GM18909 (cell line): ENCODE data around the gene MARVELD1.

Experiments
- ATAC-seq: cut with Tn5 transposase; IDR thresholded peaks from one replicate; pipeline ENCODE4 v1.9.1; 2021; ENCODE audit warnings: mild to moderate bottlenecking; ENCODE audit not compliant: unreplicated experiment, poor library complexity

MARVELD1 gene

GRCh38 chr10:97747573-97747972, 34.0 kb downstream of the MARVELD1 start:
- no peak for ATAC-seq

GRCh38 chr10:97748116-97748515, 34.6 kb downstream of the MARVELD1 start:
- ATAC-seq = no peak

DNA sequence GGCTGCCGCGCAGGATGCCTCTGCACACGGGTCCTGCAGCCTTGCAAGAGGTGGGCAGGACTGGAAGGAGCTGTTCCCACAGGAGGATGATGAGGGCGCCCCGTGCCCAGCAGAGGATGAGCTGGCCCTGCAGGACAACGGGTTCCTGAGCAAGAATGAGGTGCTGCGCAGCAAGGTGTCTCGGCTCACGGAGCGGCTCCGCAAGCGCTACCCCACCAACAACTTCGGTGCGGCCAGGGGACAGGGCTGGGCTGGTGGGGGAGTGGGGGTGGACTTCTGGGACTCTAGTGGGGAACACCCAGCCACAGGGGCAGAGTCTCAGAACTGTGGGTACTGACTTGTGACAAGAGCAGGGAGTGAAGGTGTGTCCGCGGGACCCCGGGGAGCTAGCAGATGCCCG, 39.4 kb downstream of the MARVELD1 start:
- ATAC-seq = no peak

- ATAC-seq = no peak
Measured at GRCh38 chr10:97754726-97755125, 41.2 kb downstream of the MARVELD1 start.

- ATAC-seq = no peak
Measured at GRCh38 chr10:97755718-97756117, 42.2 kb downstream of the MARVELD1 start.

- ATAC-seq = no peak
Measured at GRCh38 chr10:97757471-97757870, 43.9 kb downstream of the MARVELD1 start.

DNA sequence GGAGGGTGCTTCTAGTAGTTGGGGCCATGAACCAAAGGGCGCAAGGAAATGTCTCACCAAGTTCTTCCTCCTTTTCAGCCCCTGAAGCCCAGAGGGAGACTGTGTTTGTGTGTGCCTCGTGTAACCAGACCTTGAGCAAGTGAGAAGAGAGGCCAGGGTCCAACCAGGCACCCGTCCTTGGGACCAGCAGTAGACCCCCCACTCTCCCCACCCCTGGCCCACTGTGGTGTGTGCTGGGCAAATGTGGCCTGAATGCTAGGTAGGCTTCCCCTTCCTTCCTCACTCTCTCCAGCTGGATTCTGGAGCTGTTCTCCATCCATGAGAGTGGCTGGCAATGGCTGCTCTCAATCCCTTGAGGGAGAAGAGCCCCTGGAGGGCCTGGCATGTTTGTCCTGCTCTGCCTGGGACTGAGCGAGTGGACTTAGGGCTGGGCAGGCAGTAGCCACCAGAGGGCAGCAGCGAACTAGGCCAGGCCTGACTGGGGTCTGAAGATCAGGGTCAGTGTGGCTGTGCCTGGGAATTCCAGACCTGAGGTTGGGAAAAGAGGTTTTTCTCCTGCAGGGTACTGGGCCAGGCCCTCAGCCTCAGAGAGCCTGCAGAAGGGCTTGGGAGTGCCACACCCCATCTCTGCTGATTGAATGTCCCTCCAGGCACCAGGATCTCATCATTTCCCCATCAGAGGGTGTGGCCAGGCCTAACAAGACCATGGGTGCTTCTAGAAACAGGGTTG, 45.8 kb downstream of the MARVELD1 start:
- no peak for ATAC-seq

DNA sequence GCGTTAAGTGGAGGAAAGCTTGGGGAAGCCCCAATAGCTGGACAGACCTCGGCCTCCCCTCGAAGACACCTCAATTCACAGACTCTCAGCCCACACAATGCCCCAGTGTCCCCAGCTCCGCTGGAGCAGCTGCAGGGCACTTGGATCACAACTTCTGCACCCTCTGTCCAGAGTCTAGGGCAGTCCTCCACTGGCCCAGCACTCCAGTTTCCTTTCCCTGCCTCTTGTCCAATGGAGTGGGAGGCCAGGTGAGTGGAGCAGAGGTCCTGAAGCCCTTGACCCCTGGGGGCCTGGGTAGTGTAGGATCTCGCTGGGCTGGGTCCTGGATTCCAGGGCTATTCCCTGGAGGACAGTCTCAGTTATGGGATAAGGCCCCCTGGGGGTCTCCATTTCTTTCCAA, 46.4 kb downstream of the MARVELD1 start:
- ATAC-seq = no peak

DNA sequence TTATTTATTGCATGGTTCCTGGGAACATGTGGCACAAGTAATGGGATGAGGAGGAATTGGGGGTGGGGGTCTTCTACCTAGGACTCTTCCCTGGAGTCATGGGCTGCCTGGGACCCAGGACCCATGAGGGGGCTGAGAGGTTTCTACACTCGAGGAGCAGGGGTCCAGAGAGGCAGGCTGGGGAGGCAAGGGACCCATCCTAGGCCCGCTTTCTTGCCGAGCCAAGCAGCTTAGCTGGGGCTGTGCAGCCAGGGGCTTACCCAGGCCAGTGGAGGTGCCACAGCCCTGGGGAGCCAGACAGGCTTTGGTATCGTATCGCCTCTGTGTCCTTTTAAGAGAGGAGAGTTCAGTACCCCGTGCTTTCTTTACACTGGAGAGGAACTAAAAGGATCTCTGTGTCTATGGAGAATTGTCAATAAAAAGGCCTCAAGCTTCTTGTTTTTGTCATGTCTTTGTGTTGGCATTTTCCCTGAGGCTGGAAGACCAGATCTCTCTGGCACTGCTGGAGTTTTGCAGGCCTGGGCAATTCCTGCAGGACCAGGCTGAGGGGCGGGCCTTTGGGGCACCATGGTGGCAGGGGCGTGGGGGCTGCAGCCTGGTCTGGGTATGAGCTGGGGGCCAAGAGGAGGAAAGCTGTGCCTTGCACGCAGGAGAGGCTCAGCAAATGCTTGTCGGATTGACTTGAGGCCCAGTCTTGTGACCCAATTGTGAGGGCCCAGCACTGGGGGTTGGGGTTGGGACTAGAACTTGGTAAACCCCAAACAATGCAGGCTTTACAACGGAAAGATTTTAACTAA, 47.1 kb downstream of the MARVELD1 start:
- ATAC-seq = no peak

GRCh38 chr10:97761331-97761865, 47.9 kb downstream of the MARVELD1 start:
- ATAC-seq = no peak

DNA sequence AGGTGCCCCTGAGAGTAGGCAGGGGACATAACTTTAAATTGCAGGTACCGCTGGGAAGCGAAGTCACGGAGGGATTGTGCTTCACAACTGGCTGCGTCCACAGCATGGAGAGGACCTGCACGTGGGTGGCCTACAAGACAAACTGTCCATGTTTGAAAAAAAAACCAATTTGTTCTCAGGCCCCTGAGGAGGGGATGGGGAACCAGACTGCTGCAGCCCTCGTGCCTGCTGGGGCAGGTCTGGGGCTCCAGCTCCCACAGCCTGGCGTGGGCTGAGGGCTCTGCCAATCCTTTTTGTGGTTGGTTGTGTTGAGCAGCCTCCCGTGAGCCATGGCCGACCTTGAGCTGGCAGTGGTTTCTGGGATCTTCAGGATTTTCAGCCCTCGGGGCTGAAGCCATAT, 48.5 kb downstream of the MARVELD1 start:
- ATAC-seq = no peak

GRCh38 chr10:97762816-97763215, 49.3 kb downstream of the MARVELD1 start:
- no peak for ATAC-seq

GRCh38 chr10:97763411-97763810, 49.9 kb downstream of the MARVELD1 start:
- ATAC-seq = no peak

DNA sequence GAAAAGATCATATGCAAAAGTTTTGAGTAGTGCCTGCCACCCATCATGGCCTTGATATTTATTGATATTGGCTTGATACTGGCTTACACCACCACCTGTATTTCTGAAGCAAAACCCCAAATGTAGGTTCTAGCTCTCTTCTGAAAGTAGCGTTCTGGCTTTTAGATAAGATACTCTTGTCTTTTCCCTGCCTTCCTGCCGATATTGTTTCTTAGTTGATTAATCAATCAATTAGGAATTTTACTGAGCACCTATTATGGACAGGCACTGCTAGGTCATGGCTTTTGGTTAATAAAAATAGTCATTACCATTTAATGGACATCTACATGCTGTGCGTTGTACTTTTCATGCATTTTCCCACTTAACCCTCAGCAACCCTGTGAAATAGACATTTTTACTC, 50.4 kb downstream of the MARVELD1 start:
- ATAC-seq = no peak

DNA sequence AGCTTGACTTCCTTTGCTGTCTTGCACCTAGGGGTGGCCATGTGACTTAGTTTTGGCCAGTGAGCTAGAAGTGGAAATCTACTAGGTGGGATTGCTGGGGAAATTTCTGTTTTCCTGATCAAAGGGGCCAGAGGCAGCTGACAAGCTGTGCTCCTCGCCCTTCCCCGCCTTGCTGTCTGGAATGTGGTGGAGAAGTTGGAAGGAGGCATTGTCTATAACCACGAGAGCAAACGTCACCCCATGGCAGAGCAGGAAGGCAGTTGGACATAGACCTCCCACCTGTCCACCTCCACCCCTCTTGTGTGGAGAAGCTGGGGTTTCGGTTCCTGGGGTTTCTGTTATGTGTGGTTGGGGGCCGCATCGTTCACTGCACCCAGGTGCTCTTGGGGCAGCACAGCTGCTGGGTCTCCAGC, 51.0 kb downstream of the MARVELD1 start:
- peak; percentile 41 for ATAC-seq

DNA sequence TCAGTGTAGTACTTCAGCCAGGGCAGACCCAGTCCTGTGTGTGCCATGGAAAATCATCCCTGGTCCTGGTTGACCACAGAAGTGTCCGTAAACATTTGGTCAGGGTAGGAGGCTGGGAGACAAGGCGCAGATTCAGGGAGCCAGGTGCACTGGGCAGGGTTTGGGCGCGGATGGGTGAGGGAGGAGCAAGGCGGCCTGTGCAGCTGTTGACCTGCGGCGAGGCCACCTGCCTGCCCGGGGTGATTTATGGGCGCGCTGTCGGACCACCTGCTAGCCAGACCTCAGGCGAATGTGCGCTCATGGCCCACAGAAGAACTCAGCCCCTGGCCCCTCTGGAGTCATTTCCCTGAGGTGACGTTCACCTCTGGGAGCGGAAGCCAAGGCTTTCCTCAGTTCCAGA, 51.7 kb downstream of the MARVELD1 start:
- ATAC-seq = no peak

DNA sequence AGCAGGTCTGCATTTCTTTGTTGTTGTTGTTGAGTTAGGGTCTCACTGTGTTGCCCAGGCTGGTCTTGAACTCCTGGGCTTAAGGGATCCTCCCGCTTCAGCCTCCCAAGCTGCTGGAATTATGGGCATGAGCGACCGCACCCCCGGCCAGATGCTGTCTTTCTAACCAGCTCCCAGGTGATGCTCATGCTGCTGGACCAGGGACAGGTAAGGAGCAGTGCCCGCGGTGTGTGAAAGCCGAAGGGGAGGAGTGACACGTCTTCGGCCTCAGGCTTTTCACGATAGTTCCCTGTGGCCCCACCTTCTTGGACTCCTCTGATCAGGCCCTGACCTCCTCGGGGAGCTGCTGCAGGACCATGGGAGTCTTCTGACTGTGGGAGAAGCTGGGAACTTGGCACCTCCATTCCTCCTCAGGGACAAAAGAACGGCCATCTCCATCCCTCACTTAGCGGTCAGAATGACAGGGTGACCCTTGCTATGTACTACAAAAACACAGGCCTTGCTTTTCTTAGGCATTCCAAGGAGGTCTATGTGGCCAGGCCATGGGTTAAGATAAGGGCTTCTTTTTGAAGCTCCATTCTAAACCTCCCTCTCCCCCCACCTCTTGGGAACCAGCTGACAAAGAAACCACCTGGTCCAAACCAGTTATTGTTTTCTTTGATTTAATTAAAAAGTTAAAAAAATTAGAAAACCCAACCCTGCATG, 52.7 kb downstream of the MARVELD1 start:
- no peak for ATAC-seq

GRCh38 chr10:97766996-97767924, 53.7 kb downstream of the MARVELD1 start:
- ATAC-seq = no peak
